ENCODE data around the gene PFKL. TPM values are rescaled to one million over a fixed set of nuclear protein-coding genes. Genes with fewer than 3 reads are reported as not detected.

The PFKL gene
- total RNA-seq, 1 experiment from 2014 or later: 150 TPM

- no peak for TF ChIP-seq CEBPB (IDR thresholded peaks at IDR 0.05; ENCODE audit: low read depth)
- no peak for TF ChIP-seq SP1 (IDR thresholded peaks at IDR 0.05; ENCODE audit: low read depth)
- no peak for TF ChIP-seq REST (IDR thresholded peaks at IDR 0.05; ENCODE audit: low read depth)
- TF ChIP-seq FOSL1 (IDR thresholded peaks at IDR 0.05; ENCODE audit: low read depth): no peak
- no peak for TF ChIP-seq SIN3A (IDR thresholded peaks at IDR 0.05; ENCODE audit: low read depth)
- no peak for TF ChIP-seq POLR2A (IDR thresholded peaks at IDR 0.05; ENCODE audit: borderline replicate concordance, extremely low read depth, insufficient read depth, insufficient read length)
Observed at GRCh38 chr21:44303490-44303981, 3.7 kb downstream of the PFKL start (continued).

- peaks cover 0 to 2% of the 10 kb centered on the region in 2 experiments; a peak in 1 of 4 replicates for H3K36me3 ChIP-seq (ENCODE audit: control insufficient read depth in 1 of 2, insufficient read depth in 2 of 2, low read length in 2 of 2)
- no peaks in the 10 kb centered on the region for H3K27me3 ChIP-seq (ENCODE audit: insufficient read depth, low read length)
- ATAC-seq (no peak), DNase-seq (ENCODE audit: low read depth, low spot score) (no peak)
- no peak overlapping the region for H3K27ac ChIP-seq (ENCODE audit: low read depth, low read length)
- ChIA-PET RAD21 (ENCODE audit: low non-redundant PET in 1 of 2, low total read pairs in 2 of 2, uncharacterized antibody in 2 of 2, unreplicated experiment in 2 of 2) (no interaction called here), CTCF (interaction anchor here (1.4 to 2.2 kb wide), 3 partner anchors 34 to 176 kb away, joined by 3 to 10 read pairs (median 5); no protein-coding TSS in a partner anchor), POLR2A (no interaction called here)
- no peak overlapping the region for H3K9ac ChIP-seq (ENCODE audit: low read length)
- intact Hi-C loops (cut with micrococcal nuclease): no loop called here
- H2AFZ ChIP-seq (ENCODE audit: low read depth, low read length, poor library complexity, severe bottlenecking): no peak overlapping the region
- no TSS peak for BruUV-seq (replicated peaks)
- no peaks in the 10 kb centered on the region for H3K9me2 ChIP-seq (ENCODE audit: insufficient read depth)
- peaks cover 57% of the 10 kb centered on the region for H3K79me2 ChIP-seq (ENCODE audit: insufficient read depth, low read length)
- no peak overlapping the region for H3K4me3 ChIP-seq (replicated peaks in 1 of 2; ENCODE audit: low read depth in 1 of 2, low read length in 2 of 2)
- no peaks in the 10 kb centered on the region for H4K20me1 ChIP-seq (ENCODE audit: insufficient read depth)
- no peak overlapping the region for H3K4me2 ChIP-seq (ENCODE audit: low read length)
- H3K9me3 ChIP-seq (ENCODE audit: control insufficient read depth in 1 of 2, insufficient read depth in 1 of 2, low read depth in 1 of 2, low read length in 2 of 2): no peaks in the 10 kb centered on the region
- peaks cover 10 to 30% of the 10 kb centered on the region in 2 experiments for H3K4me1 ChIP-seq (ENCODE audit: control insufficient read depth in 1 of 2, insufficient read depth in 2 of 2, low read length in 2 of 2)
- no peak for TF ChIP-seq ZFX (IDR thresholded peaks at IDR 0.05)
- no peak for TF ChIP-seq ELF1 (IDR thresholded peaks at IDR 0.05; ENCODE audit: borderline replicate concordance, low read depth)
- TF ChIP-seq MAX (IDR thresholded peaks at IDR 0.05): no peak
- no peak for TF ChIP-seq TCF7L2 (IDR thresholded peaks at IDR 0.05; ENCODE audit: borderline replicate concordance, extremely low read depth, insufficient read depth, insufficient read length)
- TF ChIP-seq SRF (IDR thresholded peaks at IDR 0.05; ENCODE audit: low read depth): no peak
- TF ChIP-seq ZBTB33 (IDR thresholded peaks at IDR 0.05; ENCODE audit: extremely low read depth, insufficient replicate concordance, low read length): no peak
- TF ChIP-seq SP1 (IDR thresholded peaks at IDR 0.05; ENCODE audit: low read depth): no peak
- TF ChIP-seq POLR2A (IDR thresholded peaks at IDR 0.05; ENCODE audit: borderline replicate concordance, extremely low read depth, insufficient read depth, insufficient read length): no peak
- no peak for TF ChIP-seq FOSL1 (IDR thresholded peaks at IDR 0.05; ENCODE audit: low read depth)
- no peak for TF ChIP-seq EZH2 (IDR thresholded peaks at IDR 0.05)
- no peak for TF ChIP-seq YY1 (IDR thresholded peaks at IDR 0.05; ENCODE audit: extremely low read depth, insufficient replicate concordance, low read depth, low read length)
- TF ChIP-seq ZNF274 (IDR thresholded peaks at IDR 0.05; ENCODE audit: low read depth, low read length): no peak
- TF ChIP-seq EGR1 (IDR thresholded peaks at IDR 0.05; ENCODE audit: low read depth): no peak
- TF ChIP-seq CEBPB (IDR thresholded peaks at IDR 0.05; ENCODE audit: low read depth): no peak
- no peak for TF ChIP-seq CBX3 (IDR thresholded peaks at IDR 0.05; ENCODE audit: low read depth)
- no peak for TF ChIP-seq RAD21 (IDR thresholded peaks at IDR 0.05; ENCODE audit: low read depth)
- TF ChIP-seq SIN3A (IDR thresholded peaks at IDR 0.05; ENCODE audit: low read depth): no peak
- TF ChIP-seq JUND (IDR thresholded peaks at IDR 0.05): no peak
Observed at GRCh38 chr21:44304011-44304616, 4.3 kb downstream of the PFKL start.

Data from HCT116 (cell line).